Neural cell (in vitro differentiated cells): ENCODE data around the gene EXTL1. TPM values are rescaled to one million over a fixed set of nuclear protein-coding genes. Genes with fewer than 3 reads are reported as not detected.

Experiments used
- H2AFZ ChIP-seq: fragments of 200-600, 300-800 bp; sonication (generic), shearing (Covaris generic); 2 replicates; pipeline ENCODE4 v1.6.0; 2014; ENCODE audit warnings: low read depth, mild to moderate bottlenecking, antibody characterized with exemption, low read length, moderate library complexity
- H3F3A ChIP-seq: fragments of 200-600 bp; shearing (Covaris generic); 2 replicates; pipeline ENCODE4 v1.6.1; 2016; ENCODE audit warnings: mild to moderate bottlenecking, moderate library complexity, mixed read lengths, antibody characterized with exemption, low read length; ENCODE audit not compliant: insufficient read depth, poor library complexity, severe bottlenecking
- H3K27ac ChIP-seq: fragments of 200-600, 300-800 bp; sonication (generic), shearing (Covaris generic); 2 replicates; pipeline ENCODE4 v1.5.1; 2014; ENCODE audit warnings: mild to moderate bottlenecking, low read length, moderate library complexity
- H3K27me3 ChIP-seq: fragments of 300-800, 200-600 bp; sonication (generic), shearing (Covaris generic); 2 replicates; pipeline ENCODE4 v1.6.0; 2014; ENCODE audit warnings: mild to moderate bottlenecking, low read depth, low read length, moderate library complexity; ENCODE audit not compliant: insufficient read depth
- H3K36me3 ChIP-seq: fragments of 300-800, 200-600 bp; sonication (generic), shearing (Covaris generic); 2 replicates; pipeline ENCODE4 v1.5.1; 2014; ENCODE audit warnings: mild to moderate bottlenecking, antibody characterized with exemption, low read length, moderate library complexity; ENCODE audit not compliant: insufficient read depth
- H3K4me2 ChIP-seq: fragments of 300-800, 200-600 bp; sonication (generic), shearing (Covaris generic); 2 replicates; pipeline ENCODE4 v1.6.0; 2014; ENCODE audit warnings: mild to moderate bottlenecking, low read length
- H3K4me3 ChIP-seq: fragments of 300-800, 200-600 bp; sonication (generic), shearing (Covaris generic); 2 replicates; pipeline ENCODE4 v1.5.1; 2014; ENCODE audit warnings: mild to moderate bottlenecking, low read length, moderate library complexity
- H3K79me2 ChIP-seq: fragments of 200-600 bp; shearing (Covaris generic); replicated peaks from 2 replicates; pipeline ENCODE4 v1.6.0; 2014; ENCODE audit warnings: mild to moderate bottlenecking, low read length, moderate library complexity; ENCODE audit not compliant: insufficient read depth
- H3K9ac ChIP-seq: fragments of 300-800, 200-600 bp; sonication (generic), shearing (Covaris generic); 2 replicates; pipeline ENCODE4 v1.6.1; 2016; ENCODE audit warnings: mild to moderate bottlenecking, low read length, mixed read lengths
- H3K9me2 ChIP-seq: fragments of 200-600 bp; shearing (Covaris generic); 2 replicates; pipeline ENCODE4 v1.6.1; 2016; ENCODE audit warnings: mild to moderate bottlenecking, low read length, mixed read lengths; ENCODE audit not compliant: insufficient read depth
- H3K9me3 ChIP-seq: fragments of 200-600, 300-800 bp; sonication (generic), shearing (Covaris generic); 2 replicates; pipeline ENCODE4 v1.6.1; 2016; ENCODE audit warnings: mild to moderate bottlenecking, mixed run types, low read length, moderate library complexity, mixed read lengths
- H4K20me1 ChIP-seq: fragments of 200-600 bp; shearing (Covaris generic); 2 replicates; pipeline ENCODE4 v1.6.1; 2016; ENCODE audit warnings: mild to moderate bottlenecking, mixed run types; ENCODE audit not compliant: insufficient read depth
- CTCF ChIP-seq: fragments of 450-650 bp; IDR thresholded peaks from 2 replicates; pipeline ENCODE4 v1.5.1; 2014; ENCODE audit warnings: antibody characterized with exemption, mild to moderate bottlenecking, moderate library complexity; ENCODE audit not compliant: poor library complexity, severe bottlenecking
- EP300 ChIP-seq: fragments of 450-650 bp; conservative IDR thresholded peaks from 2 replicates; pipeline ENCODE4 v1.6.1; 2014; ENCODE audit warnings: antibody characterized with exemption, mild to moderate bottlenecking, moderate library complexity; ENCODE audit not compliant: poor library complexity, severe bottlenecking
- EZH2 ChIP-seq: fragments of 200-600, 300-800 bp; shearing (Covaris generic), sonication (generic); IDR thresholded peaks from 2 replicates; pipeline ENCODE4 v1.6.1; 2014; ENCODE audit warnings: antibody characterized with exemption, low read length, borderline replicate concordance, mild to moderate bottlenecking; ENCODE audit not compliant: insufficient read depth, poor library complexity, severe bottlenecking
- MXI1 ChIP-seq: fragments of 450-650 bp; conservative IDR thresholded peaks from 2 replicates; pipeline ENCODE4 v1.6.1; 2014; ENCODE audit warnings: antibody characterized with exemption, mild to moderate bottlenecking; ENCODE audit not compliant: poor library complexity, severe bottlenecking
- POLR2AphosphoS5 ChIP-seq: IDR thresholded peaks from 2 replicates; pipeline ENCODE4 v1.6.1; 2012
- RAD21 ChIP-seq: fragments of 450-650 bp; conservative IDR thresholded peaks from 2 replicates; pipeline ENCODE4 v1.6.1; 2014; ENCODE audit warnings: antibody characterized with exemption, mild to moderate bottlenecking, moderate library complexity
- SMC3 ChIP-seq: fragments of 450-650 bp; conservative IDR thresholded peaks from 2 replicates; pipeline ENCODE4 v1.6.1; 2014; ENCODE audit warnings: antibody characterized with exemption, mild to moderate bottlenecking, moderate library complexity; ENCODE audit not compliant: poor library complexity
- TAF1 ChIP-seq: IDR thresholded peaks from 2 replicates; pipeline ENCODE4 v1.6.1; 2012; ENCODE audit warnings: low read depth
- polyA plus RNA-seq: library from polyadenylated mRNA; depleted of rRNA; stranded (reverse); fragments of >200 nt; gene quantifications from 2 replicates; pipeline ENCODE4 v1.2.3, GENCODE V29; 2014
- TF ChIP-seq, protein P1 (sequence below): IDR thresholded peaks from 2 replicates; pipeline ENCODE4 v1.6.1; 2012; ENCODE audit warnings: borderline replicate concordance

EXTL1 gene
- polyA plus RNA-seq, 1 donor from 2014 or later: 2.7 TPM

GRCh38 chr1:26023826-26024225 lies 2.3 kb downstream of the EXTL1 start:
- Histone ChIP-seq H3K27ac (no peak overlapping the region), H4K20me1 (no peaks in the 10 kb centered on the region), H3K4me2 (no peak overlapping the region), H2AFZ (no peak overlapping the region), H3K79me2 (no peaks in the 10 kb centered on the region), H3K9me2 (no peaks in the 10 kb centered on the region), H3K36me3 (no peaks in the 10 kb centered on the region), H3K9ac (no peak overlapping the region), H3K9me3 (no peaks in the 10 kb centered on the region), H3K27me3 (no peaks in the 10 kb centered on the region), H3K4me3 (no peak overlapping the region), H3F3A (no peaks in the 10 kb centered on the region)
- TF ChIP-seq EP300 (no peak), MXI1 (no peak), CTCF (no peak)

- H2AFZ ChIP-seq: no peak overlapping the region
- H4K20me1 ChIP-seq: no peaks in the 10 kb centered on the region
- no peak for TF ChIP-seq TAF1
- no peak for TF ChIP-seq POLR2AphosphoS5
- no peak for TF ChIP-seq MXI1
- no peak for TF ChIP-seq RAD21
- no peak for TF ChIP-seq SMC3
- TF ChIP-seq EP300: no peak
- no peak for TF ChIP-seq CTCF
- TF ChIP-seq, protein P1, sequence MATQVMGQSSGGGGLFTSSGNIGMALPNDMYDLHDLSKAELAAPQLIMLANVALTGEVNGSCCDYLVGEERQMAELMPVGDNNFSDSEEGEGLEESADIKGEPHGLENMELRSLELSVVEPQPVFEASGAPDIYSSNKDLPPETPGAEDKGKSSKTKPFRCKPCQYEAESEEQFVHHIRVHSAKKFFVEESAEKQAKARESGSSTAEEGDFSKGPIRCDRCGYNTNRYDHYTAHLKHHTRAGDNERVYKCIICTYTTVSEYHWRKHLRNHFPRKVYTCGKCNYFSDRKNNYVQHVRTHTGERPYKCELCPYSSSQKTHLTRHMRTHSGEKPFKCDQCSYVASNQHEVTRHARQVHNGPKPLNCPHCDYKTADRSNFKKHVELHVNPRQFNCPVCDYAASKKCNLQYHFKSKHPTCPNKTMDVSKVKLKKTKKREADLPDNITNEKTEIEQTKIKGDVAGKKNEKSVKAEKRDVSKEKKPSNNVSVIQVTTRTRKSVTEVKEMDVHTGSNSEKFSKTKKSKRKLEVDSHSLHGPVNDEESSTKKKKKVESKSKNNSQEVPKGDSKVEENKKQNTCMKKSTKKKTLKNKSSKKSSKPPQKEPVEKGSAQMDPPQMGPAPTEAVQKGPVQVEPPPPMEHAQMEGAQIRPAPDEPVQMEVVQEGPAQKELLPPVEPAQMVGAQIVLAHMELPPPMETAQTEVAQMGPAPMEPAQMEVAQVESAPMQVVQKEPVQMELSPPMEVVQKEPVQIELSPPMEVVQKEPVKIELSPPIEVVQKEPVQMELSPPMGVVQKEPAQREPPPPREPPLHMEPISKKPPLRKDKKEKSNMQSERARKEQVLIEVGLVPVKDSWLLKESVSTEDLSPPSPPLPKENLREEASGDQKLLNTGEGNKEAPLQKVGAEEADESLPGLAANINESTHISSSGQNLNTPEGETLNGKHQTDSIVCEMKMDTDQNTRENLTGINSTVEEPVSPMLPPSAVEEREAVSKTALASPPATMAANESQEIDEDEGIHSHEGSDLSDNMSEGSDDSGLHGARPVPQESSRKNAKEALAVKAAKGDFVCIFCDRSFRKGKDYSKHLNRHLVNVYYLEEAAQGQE: no peak
- TF ChIP-seq EZH2: no peak
- no peaks in the 10 kb centered on the region for H3K27me3 ChIP-seq
- H3K4me3 ChIP-seq: no peak overlapping the region
- H3K9me2 ChIP-seq: no peaks in the 10 kb centered on the region
- no peak overlapping the region for H3K9ac ChIP-seq
- H3K9me3 ChIP-seq: no peaks in the 10 kb centered on the region
- H3K36me3 ChIP-seq: no peaks in the 10 kb centered on the region
- H3K79me2 ChIP-seq: no peaks in the 10 kb centered on the region
- no peaks in the 10 kb centered on the region for H3F3A ChIP-seq
- H3K27ac ChIP-seq: no peak overlapping the region
- no peak overlapping the region for H3K4me2 ChIP-seq
Observed at GRCh38 chr1:26025060-26025459, 3.5 kb downstream of the EXTL1 start.
